ENCODE data around the gene GHRL. TPM values are rescaled to one million over a fixed set of nuclear protein-coding genes. Genes with fewer than 3 reads are reported as not detected.

The GHRL gene
- total RNA-seq, 4 donors from 2014 or later: 11.3 TPM; not detected in 3

DNA sequence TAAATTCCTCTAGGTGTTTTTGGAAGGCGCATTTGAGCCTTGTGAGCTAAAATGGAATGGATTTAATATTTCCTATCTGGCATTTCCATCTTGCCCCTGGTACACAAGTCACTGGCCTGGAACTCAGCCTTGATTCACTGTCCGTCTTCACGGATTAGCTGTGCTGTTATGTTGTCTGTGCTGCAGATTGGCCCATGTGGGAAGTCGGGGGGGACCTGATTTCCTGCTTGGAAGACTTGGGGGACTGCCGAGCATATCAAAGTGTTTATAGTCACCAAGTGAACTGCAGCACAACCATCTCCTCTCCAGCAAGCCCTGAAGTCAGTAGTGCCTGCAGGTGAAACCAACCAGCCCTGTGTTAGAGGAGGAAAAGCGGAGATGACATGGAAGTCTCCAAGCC is 12.2 kb downstream of the GHRL start:
- TF ChIP-seq, protein P1, sequence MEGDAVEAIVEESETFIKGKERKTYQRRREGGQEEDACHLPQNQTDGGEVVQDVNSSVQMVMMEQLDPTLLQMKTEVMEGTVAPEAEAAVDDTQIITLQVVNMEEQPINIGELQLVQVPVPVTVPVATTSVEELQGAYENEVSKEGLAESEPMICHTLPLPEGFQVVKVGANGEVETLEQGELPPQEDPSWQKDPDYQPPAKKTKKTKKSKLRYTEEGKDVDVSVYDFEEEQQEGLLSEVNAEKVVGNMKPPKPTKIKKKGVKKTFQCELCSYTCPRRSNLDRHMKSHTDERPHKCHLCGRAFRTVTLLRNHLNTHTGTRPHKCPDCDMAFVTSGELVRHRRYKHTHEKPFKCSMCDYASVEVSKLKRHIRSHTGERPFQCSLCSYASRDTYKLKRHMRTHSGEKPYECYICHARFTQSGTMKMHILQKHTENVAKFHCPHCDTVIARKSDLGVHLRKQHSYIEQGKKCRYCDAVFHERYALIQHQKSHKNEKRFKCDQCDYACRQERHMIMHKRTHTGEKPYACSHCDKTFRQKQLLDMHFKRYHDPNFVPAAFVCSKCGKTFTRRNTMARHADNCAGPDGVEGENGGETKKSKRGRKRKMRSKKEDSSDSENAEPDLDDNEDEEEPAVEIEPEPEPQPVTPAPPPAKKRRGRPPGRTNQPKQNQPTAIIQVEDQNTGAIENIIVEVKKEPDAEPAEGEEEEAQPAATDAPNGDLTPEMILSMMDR (IDR thresholded peaks at IDR 0.05; ENCODE audit: low read depth): no peak

DNA sequence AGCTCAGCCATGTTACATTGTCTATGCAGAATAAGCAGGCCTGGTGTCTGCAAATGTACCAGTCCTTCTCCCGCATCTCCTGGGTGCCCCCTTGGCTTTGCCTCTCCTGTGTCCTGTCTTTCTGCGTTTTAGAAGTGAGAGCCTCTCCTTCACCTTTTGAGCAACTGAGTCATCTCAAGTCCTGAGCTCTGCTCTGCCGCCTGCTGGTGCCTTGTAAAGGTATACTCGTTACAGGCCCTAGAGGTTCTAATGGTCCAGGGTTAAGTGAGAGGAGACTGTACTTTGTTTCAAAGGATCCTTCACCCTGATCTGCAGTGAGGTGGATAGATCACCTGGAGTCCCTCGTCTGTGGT is 12.6 kb downstream of the GHRL start:
- TF ChIP-seq, protein P1 (IDR thresholded peaks at IDR 0.05; ENCODE audit: low read depth): no peak

DNA sequence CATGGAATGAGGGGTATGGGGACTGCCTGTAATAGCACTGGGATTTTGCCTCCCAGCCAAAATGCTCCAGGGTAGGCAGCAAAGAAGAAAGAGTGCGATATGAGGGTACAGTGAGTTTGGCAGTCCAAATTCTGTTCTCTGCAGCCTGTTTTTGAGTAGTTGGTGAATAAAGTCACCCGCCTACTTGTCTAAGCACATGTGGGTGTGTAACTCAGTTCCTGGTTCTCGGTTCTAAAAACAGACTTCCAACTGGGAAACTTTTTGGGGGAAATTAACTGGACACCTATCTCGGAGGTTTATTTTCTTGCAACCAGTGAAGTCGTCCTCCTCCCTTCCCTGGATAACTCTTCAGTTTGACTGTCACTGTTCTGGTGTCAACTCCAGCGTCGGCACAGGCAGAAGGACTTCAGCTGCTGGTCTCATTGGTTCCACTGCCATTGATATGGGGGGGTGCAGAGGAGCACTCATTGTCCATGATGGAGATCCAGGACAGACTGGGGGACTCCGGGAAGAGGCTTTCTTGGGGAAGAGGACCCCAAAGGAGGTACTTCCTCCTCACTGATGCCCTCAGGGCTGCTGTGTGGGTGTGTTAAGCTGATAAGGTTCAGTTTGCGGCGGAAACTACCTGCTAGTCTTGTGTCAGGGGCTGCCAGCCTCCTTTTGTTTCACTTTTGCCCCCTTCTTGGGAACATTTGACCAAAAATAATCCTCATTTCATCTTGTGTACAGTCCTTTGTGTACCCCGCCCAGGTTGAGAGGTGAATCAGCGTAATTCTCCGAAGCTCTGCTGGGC is 13.2 kb downstream of the GHRL start:
- TF ChIP-seq, protein P1 (IDR thresholded peaks at IDR 0.05; ENCODE audit: low read depth): no peak

DNA sequence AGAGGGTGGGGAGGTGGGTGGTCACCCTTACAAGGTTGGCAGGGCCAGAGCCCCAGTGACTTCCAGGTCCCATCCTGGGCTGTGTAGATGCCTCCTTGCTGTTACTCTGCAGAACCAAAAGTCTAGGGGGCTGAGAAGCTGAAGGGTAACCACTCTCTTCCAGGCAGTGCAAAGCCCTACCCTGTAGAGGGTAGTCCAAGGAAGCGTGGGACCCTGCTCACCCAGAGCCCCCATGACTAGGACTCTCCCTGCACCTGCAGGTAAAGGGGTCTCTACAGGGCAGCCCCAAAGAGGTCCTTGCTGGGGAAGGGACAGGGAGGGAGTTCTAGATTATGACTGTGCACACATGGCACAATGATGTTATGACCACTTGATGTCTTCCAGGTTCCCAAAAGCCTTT is 14.2 kb downstream of the GHRL start:
- TF ChIP-seq, protein P1 (IDR thresholded peaks at IDR 0.05; ENCODE audit: low read depth): no peak

DNA sequence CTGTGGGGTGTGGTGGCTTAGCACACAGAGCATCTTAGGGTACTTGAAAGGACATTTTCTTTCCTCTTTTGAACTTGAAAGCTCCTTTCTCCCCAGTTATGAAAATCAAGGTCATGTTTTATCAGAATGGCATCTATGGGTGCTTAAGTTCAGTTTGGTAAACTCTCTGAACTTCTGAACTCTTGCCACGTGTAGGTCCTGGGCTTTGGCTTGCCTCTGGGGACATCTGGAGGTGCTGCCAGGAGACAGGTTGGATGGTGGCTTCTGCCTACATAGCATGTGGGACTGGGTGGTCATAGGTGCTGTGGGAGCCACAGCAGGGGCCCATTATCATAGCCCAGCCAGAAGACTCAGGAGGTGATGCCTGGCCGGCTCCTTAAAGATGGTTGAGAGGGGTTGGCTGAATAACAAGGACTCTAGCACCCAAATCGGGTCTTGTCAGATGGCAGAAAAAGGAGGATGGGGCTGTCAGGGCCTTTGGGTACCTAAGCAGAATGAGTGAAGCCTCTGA is 15.6 kb downstream of the GHRL start:
- TF ChIP-seq, protein P1 (IDR thresholded peaks at IDR 0.05; ENCODE audit: low read depth): no peak

DNA sequence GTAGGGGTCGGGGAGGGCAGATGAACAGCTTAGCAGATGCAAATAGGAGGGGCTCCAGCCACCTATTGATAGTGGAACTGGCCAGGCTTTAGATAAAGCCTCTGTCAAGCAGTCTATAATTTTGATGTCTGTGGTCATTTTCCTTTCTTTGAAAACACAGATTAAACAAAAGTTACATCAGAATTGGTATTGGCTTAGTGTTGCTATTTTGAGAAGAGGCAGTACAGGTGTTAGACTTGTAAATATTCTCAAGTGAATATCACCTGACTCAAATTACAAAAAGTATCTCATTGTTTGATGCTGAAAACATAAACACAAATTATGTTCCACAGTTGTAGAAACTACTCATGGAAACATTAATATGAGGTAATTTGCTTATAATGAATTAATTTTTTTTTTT is 18.1 kb downstream of the GHRL start:
- TF ChIP-seq, protein P1 (IDR thresholded peaks at IDR 0.05; ENCODE audit: low read depth): no peak

DNA sequence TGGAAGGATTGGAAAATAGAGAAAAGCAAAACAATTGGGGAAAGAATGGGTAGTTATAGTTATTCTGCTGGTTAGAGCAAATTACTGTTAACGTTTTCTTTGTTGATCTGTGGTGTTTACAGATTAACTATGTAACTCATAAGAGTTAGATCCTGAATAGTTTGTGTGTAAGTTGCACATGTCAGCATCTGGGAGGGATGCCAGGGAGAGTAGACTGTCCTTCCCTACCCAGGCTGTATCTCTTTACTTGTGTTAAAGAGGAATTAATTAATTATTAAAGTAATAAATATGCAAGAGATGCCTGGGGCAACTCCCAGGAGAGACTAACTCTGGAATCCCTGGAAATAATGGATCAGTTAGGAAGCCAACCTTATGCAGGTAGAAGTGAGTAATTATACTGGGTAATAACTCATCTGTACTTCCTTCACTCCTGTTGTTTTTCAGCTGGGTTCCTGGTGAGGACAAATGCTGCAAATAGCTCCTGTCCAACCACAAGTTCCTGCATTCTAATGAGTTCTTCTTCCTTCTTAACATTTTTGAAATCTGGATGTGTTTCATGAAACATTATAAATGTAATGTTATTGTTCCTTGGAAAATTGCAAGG is 18.9 kb downstream of the GHRL start:
- TF ChIP-seq, protein P1 (IDR thresholded peaks at IDR 0.05; ENCODE audit: low read depth): no peak

All from subcutaneous adipose tissue (tissue), 4 donors.